Measurements from ENCODE around the gene CRYBG3.

The CRYBG3 gene

GRCh38 chr3:97839944-97840343, 18.1 kb downstream of the CRYBG3 start:
- no peak overlapping the region for H3K27ac ChIP-seq
- no peaks in the 10 kb centered on the region for H3K79me2 ChIP-seq
- no peaks in the 10 kb centered on the region for H3K36me3 ChIP-seq (ENCODE audit: control insufficient read depth, insufficient read depth, low read length)
- H2AFZ ChIP-seq, result no peak overlapping the region
- TF ChIP-seq CTCF (IDR thresholded peaks at IDR 0.05), result no peak
- H3K4me1 ChIP-seq, result peaks cover 3% of the 10 kb centered on the region
- H3K4me2 ChIP-seq (ENCODE audit: low read length), result no peak overlapping the region
- no peak overlapping the region for H3K9ac ChIP-seq
- no peaks in the 10 kb centered on the region for H3K27me3 ChIP-seq (ENCODE audit: control insufficient read depth, insufficient read depth, low read length)
- H3K9me3 ChIP-seq (ENCODE audit: control insufficient read depth, low read length), result no peaks in the 10 kb centered on the region
- no peak overlapping the region for H3K4me3 ChIP-seq (ENCODE audit: low read depth, low read length)

- no peak overlapping the region for H3K9ac ChIP-seq
- peaks cover 3% of the 10 kb centered on the region for H3K4me1 ChIP-seq
- no peaks in the 10 kb centered on the region for H3K9me3 ChIP-seq (ENCODE audit: control insufficient read depth, low read length)
These were observed 19.5 kb downstream of the CRYBG3 start for GRCh38 chr3:97841304-97841703.

GRCh38 chr3:97841956-97842355, 20.1 kb downstream of the CRYBG3 start:
- no peak overlapping the region for H3K4me2 ChIP-seq (ENCODE audit: low read length)
- H3K9ac ChIP-seq, result no peak overlapping the region
- peaks cover 3% of the 10 kb centered on the region for H3K4me1 ChIP-seq
- no peaks in the 10 kb centered on the region for H3K36me3 ChIP-seq (ENCODE audit: control insufficient read depth, insufficient read depth, low read length)
- H3K79me2 ChIP-seq, result no peaks in the 10 kb centered on the region
- TF ChIP-seq CTCF (IDR thresholded peaks at IDR 0.05), result no peak
- H3K27me3 ChIP-seq (ENCODE audit: control insufficient read depth, insufficient read depth, low read length), result no peaks in the 10 kb centered on the region
- H3K9me3 ChIP-seq (ENCODE audit: control insufficient read depth, low read length), result no peaks in the 10 kb centered on the region
- H3K27ac ChIP-seq, result no peak overlapping the region
- no peak overlapping the region for H3K4me3 ChIP-seq (ENCODE audit: low read depth, low read length)
- no peak overlapping the region for H2AFZ ChIP-seq

More at GRCh38 chr3:97841304-97841703, 19.5 kb downstream of the CRYBG3 start:
- Histone ChIP-seq H3K27ac (no peak overlapping the region), H2AFZ (no peak overlapping the region), H3K4me3 (ENCODE audit: low read depth, low read length) (no peak overlapping the region), H3K4me2 (ENCODE audit: low read length) (no peak overlapping the region), H3K27me3 (ENCODE audit: control insufficient read depth, insufficient read depth, low read length) (no peaks in the 10 kb centered on the region), H3K36me3 (ENCODE audit: control insufficient read depth, insufficient read depth, low read length) (no peaks in the 10 kb centered on the region), H3K79me2 (no peaks in the 10 kb centered on the region)
- no peak for TF ChIP-seq CTCF (IDR thresholded peaks at IDR 0.05)

GRCh38 chr3:97848779-97849178, 27.0 kb downstream of the CRYBG3 start:
- TF ChIP-seq CTCF (IDR thresholded peaks at IDR 0.05), result no peak
- H3K79me2 ChIP-seq, result no peaks in the 10 kb centered on the region
- H3K4me1 ChIP-seq, result no peaks in the 10 kb centered on the region
- H3K27ac ChIP-seq, result no peak overlapping the region
- no peaks in the 10 kb centered on the region for H3K27me3 ChIP-seq (ENCODE audit: control insufficient read depth, insufficient read depth, low read length)
- H2AFZ ChIP-seq, result no peak overlapping the region
- H3K36me3 ChIP-seq (ENCODE audit: control insufficient read depth, insufficient read depth, low read length), result no peaks in the 10 kb centered on the region
- no peak overlapping the region for H3K4me3 ChIP-seq (ENCODE audit: low read depth, low read length)
- H3K9ac ChIP-seq, result no peak overlapping the region
- H3K9me3 ChIP-seq (ENCODE audit: control insufficient read depth, low read length), result no peaks in the 10 kb centered on the region
- no peak overlapping the region for H3K4me2 ChIP-seq (ENCODE audit: low read length)

- no peak overlapping the region for H3K27ac ChIP-seq
- no peak overlapping the region for H3K4me2 ChIP-seq (ENCODE audit: low read length)
- H3K9me3 ChIP-seq (ENCODE audit: control insufficient read depth, low read length), result no peaks in the 10 kb centered on the region
- peaks cover 4% of the 10 kb centered on the region for H3K36me3 ChIP-seq (ENCODE audit: control insufficient read depth, insufficient read depth, low read length)
- no peak overlapping the region for H3K9ac ChIP-seq
- H3K79me2 ChIP-seq, result peaks cover 4% of the 10 kb centered on the region
- H3K4me3 ChIP-seq (ENCODE audit: low read depth, low read length), result no peak overlapping the region
- H3K27me3 ChIP-seq (ENCODE audit: control insufficient read depth, insufficient read depth, low read length), result no peaks in the 10 kb centered on the region
- H2AFZ ChIP-seq, result no peak overlapping the region
- no peak for TF ChIP-seq CTCF (IDR thresholded peaks at IDR 0.05)
- no peaks in the 10 kb centered on the region for H3K4me1 ChIP-seq
These were observed 35.6 kb downstream of the CRYBG3 start for GRCh38 chr3:97857401-97857800.

Measured in parathyroid adenoma (tissue), 2 donors.